Neural progenitor cell (in vitro differentiated cells): ENCODE results near the gene OFD1.

Experiments
- CTCF ChIP-seq: fragments of 200-600 bp; sonication (generic); IDR thresholded peaks from 2 replicates; pipeline ENCODE4 v1.5.1; 2017; ENCODE audit warnings: antibody characterized with exemption, mild to moderate bottlenecking
- EZH2 ChIP-seq: fragments of 200-600 bp; sonication (generic); IDR thresholded peaks from 2 replicates; pipeline ENCODE4 v1.6.1; 2017; ENCODE audit warnings: antibody characterized with exemption, mild to moderate bottlenecking, moderate library complexity

GRCh38 chrX:13721371-13721770, 13.2 kb upstream of the OFD1 start:
- TF ChIP-seq CTCF = no peak
- TF ChIP-seq EZH2 = no peak
